T-helper 9 cell (primary cell): ENCODE results near the gene TNS3.
"Not testable (repeated sequence)": the region's sequence is repeated elsewhere in the genome, so short reads cannot be mapped to it uniquely, and the experiment has no call there.

Source experiments
- DNase-seq: peaks from one replicate; pipeline ENCODE4 v3.0.0-alpha.2; 2020

Gene TNS3

GRCh38 chr7:47482013-47482875 is 99.7 kb downstream of the TNS3 start:
- DNase-seq: no peak

- DNase-seq: no peak
These were observed 100.3 kb downstream of the TNS3 start for GRCh38 chr7:47481541-47482012.

DNA sequence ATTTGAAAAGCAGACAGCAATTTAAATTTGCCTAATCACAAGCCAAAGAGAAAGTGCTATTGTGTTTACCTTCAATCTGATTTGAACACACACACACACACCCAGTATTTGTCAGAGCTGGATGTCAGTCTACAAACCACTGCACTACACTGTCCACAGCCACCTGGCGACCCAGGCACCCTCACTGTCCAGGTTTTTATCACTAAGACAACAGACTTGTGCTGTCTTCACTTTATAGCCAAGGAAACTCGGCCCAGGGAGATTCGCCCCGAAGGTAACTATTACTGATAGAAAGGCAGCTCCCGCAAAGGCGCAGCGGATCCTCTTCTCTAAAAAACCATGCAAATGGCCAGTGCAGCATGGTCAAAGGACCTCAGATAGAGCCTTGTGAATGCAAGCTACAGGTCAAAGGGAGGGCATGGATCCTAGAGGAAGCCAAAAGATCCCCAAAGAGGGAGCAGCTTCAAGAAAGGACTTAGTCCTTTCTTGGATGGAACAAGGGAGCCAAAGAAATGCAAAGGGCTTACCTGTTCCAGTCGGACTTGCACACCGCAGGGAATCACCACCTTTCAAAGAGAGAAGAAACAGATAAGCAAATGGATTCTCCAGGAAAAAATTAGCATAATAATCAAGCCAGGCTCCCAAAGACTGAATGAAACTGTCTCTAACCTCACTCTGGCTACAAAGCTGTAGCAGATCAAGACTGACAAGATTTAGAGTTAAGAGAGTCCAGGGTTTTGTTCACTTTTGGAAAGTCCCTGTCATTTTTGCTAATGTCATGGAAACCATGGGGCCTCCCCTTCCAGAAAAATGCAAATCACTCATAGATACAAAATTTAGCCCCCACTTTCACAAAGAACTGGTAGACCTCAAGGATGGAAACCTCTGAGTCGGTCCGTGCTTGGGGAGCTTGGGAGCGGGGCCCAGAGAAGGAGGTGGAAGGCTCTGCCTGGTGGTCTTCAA is 101.1 kb downstream of the TNS3 start:
- DNase-seq: no peak

GRCh38 chr7:47479821-47480575 is 101.9 kb downstream of the TNS3 start:
- DNase-seq: no peak

DNA sequence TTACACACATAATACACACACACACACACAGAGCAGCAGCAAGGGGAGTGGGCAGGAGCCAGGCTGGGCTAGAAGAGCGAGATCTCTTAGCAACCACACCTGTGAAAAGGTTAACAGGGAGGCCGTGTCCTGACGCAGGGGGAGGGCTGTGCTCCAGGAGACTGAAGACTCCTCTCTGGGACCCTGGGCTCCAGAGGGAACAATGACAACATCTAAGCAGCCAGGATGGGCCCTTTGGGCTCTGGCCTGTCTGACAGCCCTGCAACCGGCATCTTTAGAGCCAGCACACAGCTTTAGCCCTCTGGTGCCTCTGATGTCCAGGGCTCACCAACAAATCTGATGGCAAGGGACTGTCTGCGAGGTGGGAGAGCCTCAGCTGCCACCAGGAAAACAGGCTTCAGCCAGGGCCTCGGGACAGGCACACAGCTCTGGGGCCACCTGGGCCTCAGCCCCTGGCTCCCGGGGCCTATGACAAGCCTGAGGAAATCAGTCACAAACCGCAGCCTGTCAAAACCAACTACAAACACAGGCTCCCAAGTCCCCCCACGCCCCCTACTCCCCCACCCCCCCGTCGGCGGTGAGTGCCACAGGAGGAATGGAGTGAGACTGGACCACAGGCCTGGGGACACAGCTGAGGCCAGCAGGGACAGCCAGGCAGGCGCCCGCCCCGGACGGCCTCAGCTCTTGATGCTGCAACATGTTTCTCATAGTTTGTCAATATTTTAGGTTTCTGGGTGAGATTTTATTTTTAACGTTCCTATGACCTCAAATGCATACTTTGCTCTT is 102.8 kb downstream of the TNS3 start:
- DNase-seq: no peak

DNA sequence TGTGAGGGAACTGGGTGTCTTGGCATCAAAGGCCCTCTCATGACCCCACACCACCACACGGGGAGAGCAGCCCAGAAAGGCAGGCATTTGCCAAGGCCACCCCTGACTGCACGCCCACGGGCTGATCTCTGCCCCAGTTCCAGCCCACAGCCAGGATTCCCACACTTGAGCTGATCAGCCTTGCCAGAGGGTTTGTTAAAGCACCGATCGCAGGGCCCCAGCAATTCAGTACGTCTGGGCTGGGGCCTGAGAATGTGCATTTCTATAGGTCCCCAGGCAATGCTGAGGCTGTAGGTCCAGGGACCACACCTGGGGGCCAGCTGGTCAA is 103.9 kb downstream of the TNS3 start:
- DNase-seq: no peak

- no peak for DNase-seq
These were observed 104.5 kb downstream of the TNS3 start for GRCh38 chr7:47477191-47478016.

GRCh38 chr7:47475880-47476227 is 106.1 kb downstream of the TNS3 start:
- DNase-seq: no peak

- DNase-seq: no peak
These were observed 106.7 kb downstream of the TNS3 start for GRCh38 chr7:47474937-47475879.

DNA sequence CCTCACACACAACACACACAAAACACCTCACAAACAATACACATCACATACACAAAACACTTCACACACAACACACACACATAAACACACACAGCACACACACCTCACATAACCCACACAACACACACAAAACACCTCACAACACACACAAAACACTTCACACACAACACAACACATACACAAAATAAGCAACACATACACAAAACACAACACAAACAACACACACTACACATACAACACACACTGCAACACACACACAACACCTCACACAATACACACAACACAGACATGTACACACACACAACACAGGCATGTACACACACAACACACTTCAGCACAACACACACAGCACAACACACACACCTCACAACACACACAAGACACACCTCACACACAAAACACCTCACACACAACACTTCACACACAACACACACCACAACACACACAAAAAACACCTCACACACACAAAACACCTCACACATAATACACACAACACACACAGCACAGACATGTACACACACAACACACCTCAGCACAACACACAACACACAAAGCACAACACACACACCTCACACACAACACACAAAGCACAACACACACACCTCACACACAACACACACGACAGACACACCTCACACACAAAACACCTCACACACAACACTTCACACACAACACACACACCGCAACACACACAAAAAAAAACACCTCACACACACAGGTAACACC is 107.5 kb downstream of the TNS3 start:
- DNase-seq: no peak

DNA sequence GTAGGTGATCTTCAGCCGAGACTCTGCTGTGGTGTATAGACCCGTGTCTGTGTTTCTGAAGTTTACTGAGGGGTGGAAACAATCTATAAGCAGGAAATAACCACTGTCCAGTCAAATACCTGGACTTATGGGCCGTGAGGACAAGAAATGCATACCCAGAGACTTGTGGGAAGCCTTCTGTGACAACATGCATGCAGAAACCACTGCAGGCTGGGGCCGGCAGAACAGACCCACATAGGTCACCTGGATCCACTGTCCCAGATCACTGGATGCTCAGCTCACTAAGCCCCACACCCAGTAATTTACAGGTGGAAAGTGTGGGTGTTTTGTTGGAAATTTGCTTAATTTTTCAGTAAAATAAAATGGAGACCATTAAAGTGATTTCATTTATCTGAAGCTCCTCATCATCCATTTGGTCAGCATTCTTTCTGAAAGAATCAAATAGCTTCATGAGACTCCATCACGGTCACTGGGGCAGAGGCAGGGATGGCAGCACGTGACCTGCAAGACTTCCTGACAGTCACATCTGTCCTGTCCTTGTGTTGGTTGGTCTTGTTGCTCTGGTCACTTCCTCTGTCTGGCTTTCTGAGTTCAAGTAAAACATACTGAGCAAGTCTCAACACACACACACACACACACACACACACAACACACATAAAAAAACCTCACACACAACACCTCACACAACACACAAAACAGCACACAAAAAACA is 108.3 kb downstream of the TNS3 start:
- no peak for DNase-seq

DNA sequence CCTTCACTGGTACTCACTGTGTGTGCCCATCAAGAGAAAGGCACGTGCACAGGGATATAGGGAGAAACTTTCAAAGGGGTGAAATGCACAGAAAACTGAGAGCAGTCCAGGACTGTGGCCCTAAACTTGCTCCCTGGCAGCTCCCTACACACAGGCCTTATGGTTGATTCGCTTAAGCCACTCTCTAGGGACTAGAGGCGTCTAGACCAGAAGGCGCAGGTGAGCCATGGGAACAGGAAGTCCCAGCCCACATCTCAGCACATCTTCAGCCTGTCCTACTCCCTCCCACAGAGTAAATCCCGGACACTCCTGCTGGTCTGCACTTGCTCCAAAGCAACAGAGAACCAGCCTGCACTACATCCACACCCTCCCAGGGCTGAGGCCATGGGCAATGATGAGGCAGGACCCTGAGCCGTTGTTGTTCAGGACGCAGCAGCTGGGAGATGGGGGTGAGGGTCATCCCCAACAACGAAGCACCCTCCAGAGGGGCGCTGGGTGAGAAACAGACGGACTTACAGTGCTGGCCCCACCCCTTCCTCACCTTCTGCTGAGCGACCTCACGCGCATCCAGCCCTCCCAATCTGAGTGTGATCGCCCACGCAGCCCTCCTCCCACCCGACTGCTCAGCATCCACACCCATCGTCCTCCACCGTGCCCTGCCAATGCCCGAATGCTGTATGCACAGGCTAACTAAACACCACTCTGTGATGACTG is 109.3 kb downstream of the TNS3 start:
- no peak for DNase-seq

GRCh38 chr7:47471831-47472230 is 110.1 kb downstream of the TNS3 start:
- no peak for DNase-seq

DNA sequence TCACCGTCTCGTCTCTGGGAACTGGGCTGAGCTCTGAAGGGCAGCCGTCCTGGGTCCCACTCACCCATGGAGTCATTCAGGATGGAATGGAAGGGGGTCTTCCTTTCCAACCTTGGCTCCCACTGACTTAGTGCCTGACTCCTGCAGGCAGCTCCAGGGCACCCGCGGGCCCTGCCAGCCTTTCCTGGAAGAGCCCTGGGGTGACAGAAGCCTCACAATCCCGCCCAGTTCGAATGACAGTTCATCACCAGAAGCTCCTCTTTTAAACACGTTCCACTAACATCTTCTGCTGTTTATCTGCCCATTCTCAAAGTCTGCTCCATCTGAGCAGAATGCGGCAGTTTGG is 110.6 kb downstream of the TNS3 start:
- no peak for DNase-seq

DNA sequence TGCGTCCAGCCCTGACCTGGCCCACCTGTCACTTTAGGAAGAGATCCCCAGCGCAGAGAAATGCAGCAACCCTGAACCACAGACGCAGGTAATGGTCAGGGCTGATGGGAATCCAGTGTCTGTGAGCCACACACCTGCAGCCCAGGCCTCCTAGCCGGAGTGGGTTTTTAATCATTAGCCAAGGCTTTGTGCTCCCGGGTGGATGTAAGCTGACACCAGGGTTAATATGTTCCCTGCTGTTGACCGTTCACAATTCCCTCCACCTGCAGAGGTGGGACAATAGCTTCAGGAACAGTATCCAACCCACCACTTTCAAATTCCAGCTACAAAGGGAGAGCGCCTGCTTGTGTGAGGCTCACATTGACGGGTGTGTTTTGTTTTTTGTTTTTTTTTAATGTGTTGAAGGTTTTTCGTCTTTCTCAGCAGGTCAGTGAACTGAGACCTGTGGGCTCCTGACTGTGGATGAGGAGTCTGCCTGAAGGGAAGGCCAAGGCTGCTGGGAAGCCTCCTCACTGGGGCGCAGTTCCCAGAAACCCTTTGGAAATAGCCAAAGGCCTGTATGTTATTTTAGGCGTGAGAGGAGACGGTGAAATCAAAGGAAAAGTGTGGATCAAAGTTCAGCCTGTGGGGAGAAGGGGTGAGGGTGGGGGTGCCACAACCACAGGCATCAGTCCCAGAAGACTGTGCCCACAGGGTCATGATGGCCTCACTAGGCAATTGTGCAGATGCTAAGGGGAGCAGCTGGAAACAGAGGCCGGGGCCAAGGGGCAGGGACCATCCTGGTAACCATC is 111.1 kb downstream of the TNS3 start:
- no peak for DNase-seq

DNA sequence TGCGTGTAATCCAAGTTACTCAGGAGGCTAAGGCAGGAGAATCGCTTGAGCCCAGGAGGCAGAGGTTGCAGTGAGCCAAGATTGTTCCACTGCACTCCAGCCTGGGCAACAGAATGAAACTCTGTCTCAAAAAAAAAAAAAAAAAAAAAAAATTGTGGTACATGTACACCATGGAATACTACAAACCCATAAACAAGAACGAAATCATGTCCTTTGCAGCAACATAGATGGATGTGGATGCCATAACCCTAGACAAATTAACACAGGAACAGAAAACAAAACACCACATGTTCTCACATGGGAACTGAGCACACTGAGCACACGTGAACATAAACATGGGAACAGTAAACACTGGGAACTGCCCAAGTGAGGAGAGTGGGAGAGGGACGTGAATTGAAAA is 112.1 kb downstream of the TNS3 start:
- DNase-seq: not testable (repeated sequence)

DNA sequence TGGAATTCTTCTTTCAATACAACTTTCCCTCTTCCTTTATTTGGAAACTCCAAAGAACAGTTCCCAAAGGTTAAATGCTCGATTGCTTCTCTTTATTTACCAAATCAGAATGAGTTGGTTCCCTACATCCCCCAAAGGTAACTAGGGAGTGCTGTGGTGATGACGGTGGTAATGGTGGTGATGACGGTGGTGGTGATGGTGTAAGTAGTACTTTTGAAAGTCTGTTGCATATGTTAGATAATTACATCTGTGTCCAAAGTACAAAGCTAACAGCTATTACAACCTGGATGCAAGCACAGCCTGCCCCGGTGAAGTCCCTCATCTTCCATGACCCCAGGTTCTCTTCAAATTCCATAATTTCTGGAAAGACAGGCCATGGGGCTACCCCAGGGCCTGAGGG is 115.1 kb downstream of the TNS3 start:
- no peak for DNase-seq
